Naive thymus-derived CD4-positive, alpha-beta T cell (primary cell): ENCODE results near the gene KCNIP1. TPM values are rescaled to one million over a fixed set of nuclear protein-coding genes. Genes with fewer than 3 reads are reported as not detected.
A peak's percentile ranks its signal among the peaks of the same experiment; 100 is the strongest.
"Not testable (repeated sequence)": the region's sequence is repeated elsewhere in the genome, so short reads cannot be mapped to it uniquely, and the experiment has no call there.

ENCODE experiments used
- ATAC-seq: fragments of 150-1000 bp; cut with Tn5 transposase; 2 replicates; pipeline ENCODE4 v1.10.0; 2021; ENCODE audit warnings: mild to moderate bottlenecking, moderate library complexity
- CTCF ChIA-PET: fragments of 350-600 bp; sonication (Branson Sonifier 250); formaldehyde crosslinking; loops from one replicate; lab custom pipeline; 2021; ENCODE audit warnings: antibody characterized with exemption; lab: Charles Lee
- POLR2A ChIA-PET: fragments of 350-600 bp; sonication (Branson Sonifier 250); formaldehyde crosslinking; loops from one replicate; lab custom pipeline; 2021; ENCODE audit warnings: antibody characterized with exemption, inconsistent platforms; lab: Charles Lee
- DNase-seq, 9 donors: peaks; one replicate each; pipeline versions ENCODE4 v3.0.0 to v3.0.0-alpha.2; 2020 to 2022; ENCODE audit warnings: mixed read lengths in 1 of 9
- H3K27ac ChIP-seq: one replicate; pipeline ENCODE4 v1.7.0; 2013; ENCODE audit warnings: mild to moderate bottlenecking, low read depth, low read length, moderate library complexity
- H3K27me3 ChIP-seq, 2 donors: one replicate each; pipeline ENCODE4 v1.7.0; 2013; ENCODE audit warnings: low read length in 2 of 2, mild to moderate bottlenecking in 2 of 2, moderate library complexity in 2 of 2; ENCODE audit not compliant: control insufficient read depth in 2 of 2, insufficient read depth in 2 of 2
- H3K36me3 ChIP-seq, 3 experiments: 1 replicate in 2 of 3; 2 replicates in 1 of 3; pipeline ENCODE4 v1.7.0; 2013; ENCODE audit warnings: low read length in 3 of 3, mild to moderate bottlenecking in 3 of 3, moderate library complexity in 1 of 3; ENCODE audit not compliant: insufficient read depth in 3 of 3, control insufficient read depth in 2 of 3
- H3K4me1 ChIP-seq, 2 donors: one replicate each; pipeline ENCODE4 v1.7.0; 2013; ENCODE audit warnings: low read length in 2 of 2, mild to moderate bottlenecking in 2 of 2, moderate library complexity in 1 of 2; ENCODE audit not compliant: control insufficient read depth in 2 of 2, insufficient read depth in 2 of 2
- H3K4me3 ChIP-seq: 2 replicates; pipeline ENCODE4 v1.7.0; 2013; ENCODE audit warnings: mild to moderate bottlenecking, low read length
- H3K9me3 ChIP-seq, 3 experiments: 1 replicate in 2 of 3; 2 replicates in 1 of 3; pipeline ENCODE4 v1.7.0; 2013; ENCODE audit warnings: low read length in 3 of 3; ENCODE audit not compliant: control insufficient read depth in 2 of 3
- H3K27ac Mint-ChIP-seq, 9 donors: one replicate each; pipeline ENCODE4 v1.8.0; 2020 to 2022; ENCODE audit warnings: mixed read lengths in 9 of 9, mild to moderate bottlenecking in 8 of 9, moderate library complexity in 5 of 9, inconsistent platforms in 2 of 9
- H3K27me3 Mint-ChIP-seq, 5 donors: one replicate each; pipeline ENCODE4 v1.8.0; 2021 to 2022; ENCODE audit warnings: mixed read lengths in 5 of 5, mild to moderate bottlenecking in 1 of 5
- H3K36me3 Mint-ChIP-seq, 5 donors: one replicate each; pipeline ENCODE4 v1.8.0; 2020 to 2022; ENCODE audit warnings: mixed read lengths in 5 of 5, mild to moderate bottlenecking in 3 of 5, inconsistent platforms in 1 of 5
- H3K4me1 Mint-ChIP-seq, 7 donors: one replicate each; pipeline ENCODE4 v1.8.0; 2020 to 2022; ENCODE audit warnings: mixed read lengths in 7 of 7, mild to moderate bottlenecking in 3 of 7, inconsistent platforms in 1 of 7
- H3K4me3 Mint-ChIP-seq, 10 donors: one replicate each; pipeline ENCODE4 v1.8.0; 2020 to 2022; ENCODE audit warnings: mild to moderate bottlenecking in 10 of 10, mixed read lengths in 10 of 10, moderate library complexity in 6 of 10, inconsistent platforms in 2 of 10
- H3K9me3 Mint-ChIP-seq, 11 donors: one replicate each; pipeline ENCODE4 v1.8.0; 2020 to 2022; ENCODE audit warnings: mixed read lengths in 11 of 11, mild to moderate bottlenecking in 4 of 11, inconsistent platforms in 1 of 11, moderate library complexity in 1 of 11
- intact Hi-C, 2 donors: fragments of 100-400 bp; cut with micrococcal nuclease; formaldehyde crosslinking; loops; one replicate each; pipeline ENCODE4 v1.15.1; 2023
- polyA plus RNA-seq, 2 donors: library from polyadenylated mRNA; unstranded; fragments of 300-500 nt; fragmentation: Illumina TruSeq; gene quantifications; one replicate each; pipeline ENCODE4 v1.2.3, GENCODE V29; 2021
- total RNA-seq, 6 experiments: library from RNA in 5 of 6; stranded (reverse) in 5 of 6; gene quantifications; 1 replicate in 5 of 6; 2 replicates in 1 of 6; pipeline ENCODE4 v1.2.3 and lab custom pipeline; 2021 to 2026

Gene KCNIP1
- total and polyA plus RNA-seq, 7 experiments from 2014 or later = not detected

DNA sequence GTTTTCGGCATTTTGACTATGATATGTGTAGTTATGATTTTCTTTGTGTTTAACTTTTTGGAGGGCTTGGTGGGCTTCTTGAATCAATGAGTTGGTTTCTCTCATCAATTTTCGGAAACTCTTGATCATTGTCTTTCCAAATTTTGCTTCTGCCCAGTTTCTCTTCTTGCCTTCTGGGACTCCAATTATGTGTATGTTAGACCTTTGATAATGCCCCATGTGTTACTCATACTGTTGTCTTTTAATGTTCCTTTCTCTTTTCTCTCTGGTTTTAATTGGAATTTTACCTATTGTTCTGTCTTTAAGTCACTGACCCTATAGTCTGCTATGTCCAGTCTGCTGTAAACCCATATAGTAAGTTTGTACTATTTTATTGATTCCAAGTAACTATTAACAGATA is 41.5 kb downstream of the KCNIP1 start:
- ChIA-PET POLR2A (no interaction called here), CTCF (no interaction called here)

DNA sequence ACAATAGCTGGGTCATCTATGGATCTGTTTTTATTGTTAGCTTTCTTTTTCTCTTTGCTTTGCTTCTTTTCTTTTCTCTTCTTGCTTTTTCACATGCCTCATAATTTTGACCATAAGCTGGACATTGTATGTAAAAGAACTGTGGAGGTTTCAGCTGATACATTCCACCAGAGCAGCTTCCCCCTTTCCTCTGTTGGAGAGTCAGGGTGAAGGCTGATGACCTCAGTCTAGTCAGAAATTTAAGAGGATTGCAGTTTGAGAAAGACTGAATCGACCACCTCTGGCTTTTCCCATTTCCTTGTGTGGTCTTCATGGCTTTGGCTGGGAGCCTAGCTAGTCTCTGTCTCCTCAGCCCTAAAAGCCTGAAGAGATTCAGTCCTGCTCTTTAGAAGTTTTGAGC is 42.0 kb downstream of the KCNIP1 start:
- Mint-ChIP-seq H3K27ac (no peak overlapping the region), H3K27me3 (peaks cover 11 to 24% (median 19%) of the 10 kb centered on the region in 5 donors), H3K9me3 (peaks cover 2 to 24% (median 10%) of the 10 kb centered on the region in 11 donors), H3K36me3 (peaks cover 0 to 6% (median 0%) of the 10 kb centered on the region in 5 donors), H3K4me1 (no peaks in the 10 kb centered on the region), H3K4me3 (no peak overlapping the region)
- intact Hi-C loops = no loop called here
- CTCF ChIA-PET = no interaction called here
- ATAC-seq = no peak
- Histone ChIP-seq H3K4me1 (no peaks in the 10 kb centered on the region), H3K27me3 (peaks cover 0 to 4% of the 10 kb centered on the region in 2 donors), H3K4me3 (no peak overlapping the region), H3K27ac (no peak overlapping the region), H3K9me3 (peaks cover 0 to 9% (median 0%) of the 10 kb centered on the region in 3 experiments), H3K36me3 (no peaks in the 10 kb centered on the region)
- POLR2A ChIA-PET = no interaction called here
- DNase-seq = no peak

More for the DNA sequence above, 41.5 kb downstream of the KCNIP1 start:
- Mint-ChIP-seq H3K27me3 (peaks cover 11 to 24% (median 19%) of the 10 kb centered on the region in 5 donors), H3K36me3 (peaks cover 0 to 6% (median 0%) of the 10 kb centered on the region in 5 donors), H3K9me3 (peaks cover 2 to 24% (median 10%) of the 10 kb centered on the region in 11 donors), H3K4me1 (no peaks in the 10 kb centered on the region), H3K4me3 (no peak overlapping the region), H3K27ac (no peak overlapping the region)
- H3K36me3 ChIP-seq = no peaks in the 10 kb centered on the region
- intact Hi-C loops = no loop called here
- H3K4me1 ChIP-seq = no peaks in the 10 kb centered on the region
- peaks cover 0 to 9% (median 0%) of the 10 kb centered on the region in 3 experiments for H3K9me3 ChIP-seq
- H3K27ac ChIP-seq = no peak overlapping the region
- ATAC-seq (no peak), DNase-seq (no peak)
- H3K27me3 ChIP-seq = peaks cover 0 to 4% of the 10 kb centered on the region in 2 donors
- H3K4me3 ChIP-seq = no peak overlapping the region

DNA sequence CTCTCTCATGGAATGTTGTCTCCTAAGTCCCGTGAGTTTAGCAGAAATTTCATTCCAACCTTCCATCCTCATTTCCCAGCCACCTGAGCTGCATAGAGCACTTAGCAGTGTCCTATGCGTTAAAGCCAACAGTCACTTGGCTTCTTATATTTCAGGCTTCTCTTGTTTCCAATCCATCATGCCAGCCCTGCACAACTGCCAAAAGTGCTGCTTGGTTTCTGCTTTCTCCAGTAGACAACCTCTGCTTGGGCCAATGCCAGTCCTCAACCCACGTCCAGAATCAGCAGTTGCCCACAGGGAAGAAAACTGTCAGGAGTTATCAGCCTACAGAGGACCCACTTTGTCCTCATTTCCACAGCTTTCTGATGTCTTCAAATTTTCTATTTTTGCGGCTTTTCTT is 42.5 kb downstream of the KCNIP1 start:
- H3K4me3 ChIP-seq = no peak overlapping the region
- intact Hi-C loops = no loop called here

GRCh38 chr5:170550382-170550781 is 46.6 kb downstream of the KCNIP1 start:
- H3K9me3 Mint-ChIP-seq = peaks cover 1 to 18% (median 4%) of the 10 kb centered on the region in 11 donors
- H3K27ac ChIP-seq, intact Hi-C loops, H3K4me1 ChIP-seq, CTCF ChIA-PET, H3K4me1 Mint-ChIP-seq, DNase-seq, H3K36me3 Mint-ChIP-seq, H3K4me3 Mint-ChIP-seq, H3K9me3 ChIP-seq, H3K4me3 ChIP-seq, POLR2A ChIA-PET, H3K27ac Mint-ChIP-seq, ATAC-seq, H3K36me3 ChIP-seq, H3K27me3 ChIP-seq: not testable (repeated sequence)
- peaks cover 16 to 38% (median 24%) of the 10 kb centered on the region in 5 donors for H3K27me3 Mint-ChIP-seq

More for the DNA sequence above, 42.5 kb downstream of the KCNIP1 start:
- no peaks in the 10 kb centered on the region for H3K4me1 ChIP-seq
- DNase-seq (no peak), ATAC-seq (no peak)
- H3K4me3 Mint-ChIP-seq = no peak overlapping the region
- H3K27me3 Mint-ChIP-seq = peaks cover 11 to 24% (median 19%) of the 10 kb centered on the region in 5 donors
- CTCF ChIA-PET = no interaction called here
- peaks cover 0 to 4% of the 10 kb centered on the region in 2 donors for H3K27me3 ChIP-seq
- no peaks in the 10 kb centered on the region for H3K36me3 ChIP-seq
- no peak overlapping the region for H3K27ac Mint-ChIP-seq
- POLR2A ChIA-PET = no interaction called here
- H3K27ac ChIP-seq = no peak overlapping the region
- peaks cover 0 to 6% (median 0%) of the 10 kb centered on the region in 5 donors for H3K36me3 Mint-ChIP-seq
- peaks cover 0 to 9% (median 0%) of the 10 kb centered on the region in 3 experiments for H3K9me3 ChIP-seq
- no peaks in the 10 kb centered on the region for H3K4me1 Mint-ChIP-seq
- H3K9me3 Mint-ChIP-seq = peaks cover 2 to 24% (median 10%) of the 10 kb centered on the region in 11 donors

- Mint-ChIP-seq H3K27me3 (peaks cover 16 to 34% (median 23%) of the 10 kb centered on the region in 5 donors), H3K36me3 (peaks cover 0 to 2% (median 0%) of the 10 kb centered on the region in 5 donors), H3K9me3 (peaks cover 0 to 11% (median 0%) of the 10 kb centered on the region in 11 donors), H3K4me3 (no peak overlapping the region), H3K27ac (no peak overlapping the region), H3K4me1 (no peaks in the 10 kb centered on the region)
- no peaks in the 10 kb centered on the region for H3K4me1 ChIP-seq
- no peak for DNase-seq
- ChIA-PET CTCF (no interaction called here), POLR2A (no interaction called here)
- H3K36me3 ChIP-seq = no peaks in the 10 kb centered on the region
- H3K27ac ChIP-seq = no peak overlapping the region
- intact Hi-C loops = no loop called here
- ATAC-seq = no peak
- H3K4me3 ChIP-seq = no peak overlapping the region
- H3K9me3 ChIP-seq = no peaks in the 10 kb centered on the region
- peaks cover 0 to 4% of the 10 kb centered on the region in 2 donors for H3K27me3 ChIP-seq
Observed at GRCh38 chr5:170551076-170551475, 47.3 kb downstream of the KCNIP1 start.

- Mint-ChIP-seq H3K36me3 (no peaks in the 10 kb centered on the region), H3K27ac (no peak overlapping the region), H3K9me3 (peaks cover 0 to 8% (median 0%) of the 10 kb centered on the region in 11 donors), H3K4me3 (no peak overlapping the region), H3K4me1 (no peaks in the 10 kb centered on the region), H3K27me3 (peaks cover 16 to 34% (median 20%) of the 10 kb centered on the region in 5 donors)
- H3K27me3 ChIP-seq = peaks cover 0 to 4% of the 10 kb centered on the region in 2 donors
- no peak overlapping the region for H3K27ac ChIP-seq
- H3K4me3 ChIP-seq = no peak overlapping the region
- H3K9me3 ChIP-seq = no peaks in the 10 kb centered on the region
- DNase-seq (no peak), ATAC-seq (no peak)
- intact Hi-C loops = no loop called here
- ChIA-PET POLR2A (no interaction called here), CTCF (no interaction called here)
- no peaks in the 10 kb centered on the region for H3K36me3 ChIP-seq
- no peaks in the 10 kb centered on the region for H3K4me1 ChIP-seq
Observed at GRCh38 chr5:170551622-170552021, 47.8 kb downstream of the KCNIP1 start.

DNA sequence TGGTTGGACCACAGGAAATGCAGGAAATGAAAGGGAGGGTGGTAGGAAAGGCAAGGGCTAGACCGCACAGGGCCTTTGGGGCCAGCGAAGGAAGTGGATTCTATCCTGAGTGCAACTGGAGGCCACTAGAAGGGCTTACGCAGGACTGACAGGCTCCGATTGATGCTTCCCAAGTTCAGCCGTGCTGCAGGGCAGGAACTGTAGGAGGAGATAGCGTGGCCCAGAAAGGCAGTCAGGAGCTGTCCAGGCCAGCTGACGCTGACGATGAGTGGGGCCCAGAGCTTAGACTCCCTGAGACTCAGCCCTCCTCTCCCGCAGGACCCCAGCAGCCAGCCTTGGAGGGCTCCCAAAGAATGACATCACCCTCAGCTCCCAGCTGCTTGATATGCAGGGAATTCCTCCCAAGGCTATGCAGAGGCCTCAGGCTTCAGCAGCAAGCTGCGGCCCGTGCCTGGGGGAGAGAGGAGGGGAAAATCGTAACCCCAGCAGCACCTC is 48.8 kb downstream of the KCNIP1 start:
- Mint-ChIP-seq H3K27me3 (peaks cover 8 to 25% (median 18%) of the 10 kb centered on the region in 5 donors), H3K4me1 (no peaks in the 10 kb centered on the region), H3K36me3 (no peaks in the 10 kb centered on the region), H3K9me3 (no peaks in the 10 kb centered on the region), H3K4me3 (no peak overlapping the region), H3K27ac (no peak overlapping the region)
- peak; percentile 14 for ATAC-seq
- intact Hi-C loops = no loop called here
- no peak overlapping the region for H3K4me3 ChIP-seq
- peaks cover 0 to 4% of the 10 kb centered on the region in 2 donors for H3K27me3 ChIP-seq
- H3K36me3 ChIP-seq = no peaks in the 10 kb centered on the region
- CTCF ChIA-PET = no interaction called here
- no peak overlapping the region for H3K27ac ChIP-seq
- no peaks in the 10 kb centered on the region for H3K9me3 ChIP-seq
- POLR2A ChIA-PET = no interaction called here
- no peak for DNase-seq
- H3K4me1 ChIP-seq = no peaks in the 10 kb centered on the region
